SH-SY5Y (cell line): ENCODE results near the gene EPO.

Source experiments
- GATA2 ChIP-seq: IDR thresholded peaks from 2 replicates; pipeline ENCODE4 v1.6.1; 2011; ENCODE audit warnings: mild to moderate bottlenecking, low read depth, low read length
- GATA3 ChIP-seq: IDR thresholded peaks from 2 replicates; pipeline ENCODE4 v1.6.1; 2011; ENCODE audit warnings: low read depth, mild to moderate bottlenecking, low read length, moderate library complexity

DNA sequence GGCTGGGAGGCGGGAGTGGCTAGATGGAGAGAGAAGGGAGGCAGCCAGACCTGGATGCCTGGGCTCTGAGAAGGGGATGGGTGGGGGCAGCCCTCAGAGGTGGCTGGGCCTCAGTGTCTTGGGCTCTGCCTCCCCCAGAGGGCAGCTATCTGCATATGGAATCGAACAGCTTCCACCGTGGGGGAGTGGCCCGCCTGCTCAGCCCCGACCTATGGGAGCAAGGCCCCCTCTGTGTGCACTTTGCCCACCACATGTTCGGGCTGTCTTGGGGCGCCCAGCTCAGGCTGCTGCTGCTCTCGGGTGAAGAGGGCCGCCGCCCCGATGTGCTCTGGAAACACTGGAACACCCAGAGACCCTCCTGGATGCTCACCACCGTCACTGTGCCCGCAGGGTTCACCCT is 16.4 kb downstream of the EPO start:
- TF ChIP-seq GATA2 (no peak), GATA3 (no peak)
